T-helper 1 cell treated with Interleukin-12 subunit alpha and Interleukin-12 subunit beta and Interleukin-4 antibody, amounts not matched to agents 30 μg/mL and 1 μg/mL, for 36 hours (primary cell): Measurements from ENCODE around the gene ANXA1.
"Not testable (repeated sequence)": the region's sequence is repeated elsewhere in the genome, so short reads cannot be mapped to it uniquely, and the experiment has no call there.

ENCODE experiments used
- H3K27ac Mint-ChIP-seq: one replicate; pipeline ENCODE4 v1.8.0; 2021; ENCODE audit warnings: mild to moderate bottlenecking, mixed read lengths
- H3K27me3 Mint-ChIP-seq: one replicate; pipeline ENCODE4 v1.8.0; 2021; ENCODE audit warnings: low read depth, mixed read lengths
- H3K36me3 Mint-ChIP-seq: one replicate; pipeline ENCODE4 v1.8.0; 2021; ENCODE audit warnings: low read depth, mixed read lengths
- H3K4me1 Mint-ChIP-seq: one replicate; pipeline ENCODE4 v1.8.0; 2021; ENCODE audit warnings: low read depth, mixed read lengths
- H3K4me3 Mint-ChIP-seq: one replicate; pipeline ENCODE4 v1.8.0; 2021; ENCODE audit warnings: mild to moderate bottlenecking, moderate library complexity, mixed read lengths
- H3K9me3 Mint-ChIP-seq: one replicate; pipeline ENCODE4 v1.8.0; 2021; ENCODE audit warnings: mixed read lengths

Gene ANXA1

GRCh38 chr9:73170185-73170957, 18.7 kb downstream of the ANXA1 start:
- H3K27me3 Mint-ChIP-seq, result no peaks in the 10 kb centered on the region
- H3K4me1 Mint-ChIP-seq, result peaks cover 6% of the 10 kb centered on the region
- peaks cover 37% of the 10 kb centered on the region for H3K36me3 Mint-ChIP-seq
- H3K27ac Mint-ChIP-seq, result no peak overlapping the region
- no peak overlapping the region for H3K4me3 Mint-ChIP-seq
- H3K9me3 Mint-ChIP-seq, result no peaks in the 10 kb centered on the region

DNA sequence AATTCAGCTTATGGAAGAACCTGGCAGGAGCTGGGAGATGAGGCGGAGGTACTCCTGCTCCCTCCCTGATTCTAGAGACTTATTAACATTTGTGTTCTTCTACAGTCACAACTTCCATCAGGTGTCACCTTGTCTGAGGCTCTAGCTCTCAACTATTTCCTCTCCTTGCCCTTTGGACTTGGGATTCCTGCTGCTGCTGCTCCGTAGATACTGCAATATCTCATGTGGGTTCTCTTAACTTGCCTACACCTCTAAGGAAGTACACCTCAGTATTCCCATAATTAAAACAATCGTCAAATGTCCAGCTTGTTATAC, 21.2 kb downstream of the ANXA1 start:
- no peaks in the 10 kb centered on the region for H3K9me3 Mint-ChIP-seq
- no peak overlapping the region for H3K4me3 Mint-ChIP-seq
- peaks cover 2% of the 10 kb centered on the region for H3K4me1 Mint-ChIP-seq
- H3K27ac Mint-ChIP-seq, result no peak overlapping the region
- H3K27me3 Mint-ChIP-seq, result no peaks in the 10 kb centered on the region
- H3K36me3 Mint-ChIP-seq, result peaks cover 16% of the 10 kb centered on the region

- Mint-ChIP-seq H3K4me1 (peaks cover 2% of the 10 kb centered on the region), H3K27ac (no peak overlapping the region), H3K27me3 (no peaks in the 10 kb centered on the region), H3K9me3 (no peaks in the 10 kb centered on the region), H3K36me3 (peaks cover 9% of the 10 kb centered on the region), H3K4me3 (no peak overlapping the region)
These were observed 22.1 kb downstream of the ANXA1 start for GRCh38 chr9:73173557-73174329.

DNA sequence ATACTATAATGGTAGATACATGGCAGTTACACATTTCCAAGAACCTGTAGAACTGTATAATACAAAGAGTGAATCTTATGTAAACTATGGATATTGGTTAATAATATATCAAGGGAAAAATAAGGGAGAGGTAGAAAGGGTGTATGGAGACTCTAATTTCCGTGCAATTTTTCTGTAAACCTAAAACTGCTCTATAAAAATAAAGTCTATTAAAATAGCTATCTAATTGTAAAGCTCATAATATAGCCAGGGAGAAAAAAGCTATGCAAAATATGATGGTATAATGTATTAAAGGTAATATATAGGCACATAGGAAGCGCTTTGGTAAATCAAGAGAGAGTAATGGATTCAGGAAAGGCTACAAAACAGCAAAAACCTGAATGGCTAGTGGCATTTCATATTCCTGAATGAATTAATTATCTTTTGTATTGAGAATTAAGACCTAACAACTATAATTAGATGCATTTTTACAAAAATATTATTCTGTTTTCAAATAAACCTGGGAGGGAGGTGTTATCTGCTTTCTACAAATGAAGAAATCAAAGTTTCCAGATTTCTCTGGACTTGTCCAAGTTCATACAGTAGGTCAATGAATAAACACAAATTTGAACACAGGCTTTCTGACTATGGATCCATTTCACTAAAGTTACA, 22.8 kb downstream of the ANXA1 start:
- H3K9me3 Mint-ChIP-seq, result no peaks in the 10 kb centered on the region
- peaks cover 2% of the 10 kb centered on the region for H3K4me1 Mint-ChIP-seq
- H3K4me3 Mint-ChIP-seq, result no peak overlapping the region
- no peaks in the 10 kb centered on the region for H3K27me3 Mint-ChIP-seq
- peaks cover 7% of the 10 kb centered on the region for H3K36me3 Mint-ChIP-seq
- H3K27ac Mint-ChIP-seq, result no peak overlapping the region

GRCh38 chr9:73176450-73176875, 24.8 kb downstream of the ANXA1 start:
- peaks cover 2% of the 10 kb centered on the region for H3K4me1 Mint-ChIP-seq
- peaks cover 5% of the 10 kb centered on the region for H3K36me3 Mint-ChIP-seq
- no peaks in the 10 kb centered on the region for H3K27me3 Mint-ChIP-seq
- no peak overlapping the region for H3K27ac Mint-ChIP-seq
- no peaks in the 10 kb centered on the region for H3K9me3 Mint-ChIP-seq
- no peak overlapping the region for H3K4me3 Mint-ChIP-seq

DNA sequence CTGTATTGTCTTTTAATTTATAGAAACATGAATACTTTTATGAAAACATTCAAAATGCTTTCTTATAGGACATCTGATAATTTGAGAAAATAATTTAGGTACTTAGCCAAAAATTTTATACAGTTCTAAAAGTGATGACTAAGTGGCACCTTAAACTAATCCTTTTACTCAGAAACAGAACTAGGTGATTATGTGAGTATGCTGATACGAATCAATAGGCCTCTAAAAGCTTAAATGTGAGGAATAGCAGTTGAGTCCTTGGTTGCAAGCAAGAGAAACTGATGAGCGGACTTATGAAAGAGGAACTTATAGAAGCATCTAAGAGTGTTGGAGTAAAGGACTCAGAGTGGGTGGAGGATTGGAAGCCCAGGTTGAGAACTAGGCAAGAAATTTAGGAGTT, 26.4 kb downstream of the ANXA1 start:
- Mint-ChIP-seq H3K4me1 (no peaks in the 10 kb centered on the region), H3K36me3 (peaks cover under 1% of the 10 kb centered on the region), H3K27me3 (no peaks in the 10 kb centered on the region), H3K4me3 (no peak overlapping the region), H3K27ac (no peak overlapping the region), H3K9me3 (no peaks in the 10 kb centered on the region)

DNA sequence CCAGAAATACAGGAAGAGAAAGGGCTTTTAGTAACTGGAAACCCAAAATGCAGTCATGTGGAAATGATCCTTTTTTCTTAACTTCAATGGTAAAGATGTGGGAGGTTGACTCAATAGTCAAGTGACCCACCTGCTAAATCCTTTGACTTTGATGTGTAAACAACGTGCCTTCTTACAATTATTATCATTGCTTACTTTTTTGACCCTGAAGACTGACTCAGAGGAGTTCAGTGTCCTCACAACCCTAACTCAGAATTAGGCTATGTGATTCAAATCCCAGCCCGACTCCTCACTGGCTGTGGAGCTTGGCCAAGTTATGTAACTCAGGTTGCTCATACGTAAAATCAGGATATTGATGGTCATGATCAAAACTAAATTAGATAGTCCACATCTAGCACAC, 27.9 kb downstream of the ANXA1 start:
- H3K27me3 Mint-ChIP-seq, result no peaks in the 10 kb centered on the region
- no peak overlapping the region for H3K4me3 Mint-ChIP-seq

GRCh38 chr9:73180403-73180802, 28.7 kb downstream of the ANXA1 start:
- Mint-ChIP-seq H3K4me1 (no peaks in the 10 kb centered on the region), H3K4me3 (no peak overlapping the region), H3K27me3 (no peaks in the 10 kb centered on the region), H3K36me3 (no peaks in the 10 kb centered on the region), H3K27ac (no peak overlapping the region), H3K9me3 (no peaks in the 10 kb centered on the region)

More for the DNA sequence above, 27.9 kb downstream of the ANXA1 start:
- H3K4me1 Mint-ChIP-seq, result no peaks in the 10 kb centered on the region
- no peak overlapping the region for H3K27ac Mint-ChIP-seq
- H3K36me3 Mint-ChIP-seq, result no peaks in the 10 kb centered on the region
- no peaks in the 10 kb centered on the region for H3K9me3 Mint-ChIP-seq

DNA sequence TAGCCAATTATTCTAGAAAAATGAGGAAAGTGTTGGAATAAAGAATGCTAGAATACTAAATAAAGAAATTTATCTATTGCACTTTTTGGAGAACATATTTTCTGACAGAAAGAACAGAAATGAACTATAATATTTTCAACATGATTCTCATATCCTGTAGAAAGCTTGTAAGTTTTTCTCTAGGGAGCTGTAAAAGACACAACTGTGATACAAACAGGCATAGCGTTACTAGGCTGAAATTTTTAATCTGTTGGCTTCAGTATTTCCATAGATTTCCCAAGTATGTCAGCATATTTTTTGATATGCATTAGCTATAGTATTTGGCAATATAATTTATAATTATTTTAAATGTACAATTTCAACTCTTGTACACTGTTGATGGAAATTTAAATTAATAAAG, 31.3 kb downstream of the ANXA1 start:
- H3K4me3 Mint-ChIP-seq, result no peak overlapping the region
- H3K4me1 Mint-ChIP-seq, result no peaks in the 10 kb centered on the region

GRCh38 chr9:73183428-73183827, 31.8 kb downstream of the ANXA1 start:
- H3K36me3 Mint-ChIP-seq, result no peaks in the 10 kb centered on the region
- H3K27me3 Mint-ChIP-seq, result peaks cover 19% of the 10 kb centered on the region
- no peaks in the 10 kb centered on the region for H3K9me3 Mint-ChIP-seq
- no peak overlapping the region for H3K27ac Mint-ChIP-seq
- no peak overlapping the region for H3K4me3 Mint-ChIP-seq
- H3K4me1 Mint-ChIP-seq, result no peaks in the 10 kb centered on the region

More for the DNA sequence above, 31.3 kb downstream of the ANXA1 start:
- Mint-ChIP-seq H3K27me3 (peaks cover 14% of the 10 kb centered on the region), H3K9me3 (no peaks in the 10 kb centered on the region), H3K36me3 (no peaks in the 10 kb centered on the region), H3K27ac (no peak overlapping the region)

- H3K27me3 Mint-ChIP-seq, result peaks cover 24% of the 10 kb centered on the region
- H3K4me1 Mint-ChIP-seq, result no peaks in the 10 kb centered on the region
- H3K27ac Mint-ChIP-seq, result no peak overlapping the region
- H3K4me3 Mint-ChIP-seq, result no peak overlapping the region
- no peaks in the 10 kb centered on the region for H3K36me3 Mint-ChIP-seq
- no peaks in the 10 kb centered on the region for H3K9me3 Mint-ChIP-seq
These were observed 32.5 kb downstream of the ANXA1 start for GRCh38 chr9:73183917-73184861.

GRCh38 chr9:73191109-73191508, 39.4 kb downstream of the ANXA1 start:
- H3K4me3 Mint-ChIP-seq, H3K36me3 Mint-ChIP-seq, H3K4me1 Mint-ChIP-seq, H3K9me3 Mint-ChIP-seq, H3K27ac Mint-ChIP-seq: not testable (repeated sequence)
- peaks cover 40% of the 10 kb centered on the region for H3K27me3 Mint-ChIP-seq

- Mint-ChIP-seq H3K36me3 (no peaks in the 10 kb centered on the region), H3K4me1 (no peaks in the 10 kb centered on the region), H3K27me3 (peaks cover 17% of the 10 kb centered on the region), H3K4me3 (no peak overlapping the region), H3K9me3 (no peaks in the 10 kb centered on the region), H3K27ac (no peak overlapping the region)
These were observed 42.6 kb downstream of the ANXA1 start for GRCh38 chr9:73194284-73194683.

- H3K36me3 Mint-ChIP-seq, result no peaks in the 10 kb centered on the region
- no peak overlapping the region for H3K27ac Mint-ChIP-seq
- no peaks in the 10 kb centered on the region for H3K9me3 Mint-ChIP-seq
- H3K4me1 Mint-ChIP-seq, result no peaks in the 10 kb centered on the region
- H3K27me3 Mint-ChIP-seq, result peaks cover 8% of the 10 kb centered on the region
- H3K4me3 Mint-ChIP-seq, result no peak overlapping the region
These were observed 47.8 kb downstream of the ANXA1 start for GRCh38 chr9:73199448-73199847.
